T-helper 9 cell (primary cell): ENCODE measurements around the gene PPP1R12A.
"Not testable (repeated sequence)": the region's sequence is repeated elsewhere in the genome, so short reads cannot be mapped to it uniquely, and the experiment has no call there.

Source experiments
- DNase-seq: peaks from one replicate; pipeline ENCODE4 v3.0.0-alpha.2; 2020

The PPP1R12A gene

GRCh38 chr12:79891506-79892162 is 43.3 kb downstream of the PPP1R12A start:
- no peak for DNase-seq

- DNase-seq = no peak
These were observed 47.0 kb downstream of the PPP1R12A start for GRCh38 chr12:79887890-79888289.

- no peak for DNase-seq
These were observed 47.9 kb downstream of the PPP1R12A start for GRCh38 chr12:79886917-79887519.

- DNase-seq = no peak
These were observed 48.9 kb downstream of the PPP1R12A start for GRCh38 chr12:79885911-79886490.

GRCh38 chr12:79884401-79885006 is 50.4 kb downstream of the PPP1R12A start:
- DNase-seq = no peak

- no peak for DNase-seq
These were observed 51.7 kb downstream of the PPP1R12A start for GRCh38 chr12:79883216-79883615.

GRCh38 chr12:79881351-79881750 is 53.5 kb downstream of the PPP1R12A start:
- DNase-seq = no peak

GRCh38 chr12:79878506-79878905 is 56.4 kb downstream of the PPP1R12A start:
- not testable (repeated sequence) for DNase-seq

- DNase-seq = no peak
These were observed 57.7 kb downstream of the PPP1R12A start for GRCh38 chr12:79877246-79877645.

GRCh38 chr12:79874665-79875064 is 60.2 kb downstream of the PPP1R12A start:
- no peak for DNase-seq

GRCh38 chr12:79873201-79873600 is 61.7 kb downstream of the PPP1R12A start:
- DNase-seq = no peak

GRCh38 chr12:79871621-79872020 is 63.3 kb downstream of the PPP1R12A start:
- DNase-seq = no peak

GRCh38 chr12:79870916-79871315 is 64.0 kb downstream of the PPP1R12A start:
- DNase-seq = no peak

- DNase-seq = no peak
These were observed 75.3 kb downstream of the PPP1R12A start for GRCh38 chr12:79859646-79860045.

- DNase-seq = no peak
These were observed 76.4 kb downstream of the PPP1R12A start for GRCh38 chr12:79858518-79858917.

- no peak for DNase-seq
These were observed 77.2 kb downstream of the PPP1R12A start for GRCh38 chr12:79857675-79858074.

- DNase-seq = no peak
These were observed 84.1 kb downstream of the PPP1R12A start for GRCh38 chr12:79850610-79851299.

GRCh38 chr12:79848339-79848738 is 86.6 kb downstream of the PPP1R12A start:
- DNase-seq = no peak

- DNase-seq = no peak
These were observed 87.5 kb downstream of the PPP1R12A start for GRCh38 chr12:79847417-79847816.

GRCh38 chr12:79844693-79845092 is 90.2 kb downstream of the PPP1R12A start:
- no peak for DNase-seq

- DNase-seq = no peak
These were observed 90.9 kb downstream of the PPP1R12A start for GRCh38 chr12:79843978-79844377.

GRCh38 chr12:79842630-79843029 is 92.3 kb downstream of the PPP1R12A start:
- DNase-seq = no peak

- no peak for DNase-seq
These were observed 93.0 kb downstream of the PPP1R12A start for GRCh38 chr12:79841878-79842265.
